Measurements from ENCODE around the gene PRRT1.

DNA sequence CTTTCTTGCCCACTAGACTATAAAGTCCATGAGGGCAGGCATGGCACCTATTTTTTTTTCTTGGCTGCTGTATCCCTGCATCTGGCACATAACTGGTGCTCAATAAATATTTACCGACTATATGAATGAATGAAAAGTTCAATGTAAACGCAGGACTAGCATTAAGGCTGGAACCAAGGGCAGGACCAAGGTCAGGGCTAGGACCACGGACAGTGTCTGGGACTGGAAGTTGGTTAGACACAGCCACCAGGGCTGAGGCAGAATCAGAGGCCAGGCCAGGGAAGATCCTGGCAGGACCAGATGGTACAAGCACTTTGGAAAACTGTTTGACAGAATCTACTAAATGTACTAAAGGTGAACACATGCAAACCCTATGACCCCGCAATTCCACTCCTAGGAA is 46.3 kb downstream of the PRRT1 start:
- TF ChIP-seq, protein P1, sequence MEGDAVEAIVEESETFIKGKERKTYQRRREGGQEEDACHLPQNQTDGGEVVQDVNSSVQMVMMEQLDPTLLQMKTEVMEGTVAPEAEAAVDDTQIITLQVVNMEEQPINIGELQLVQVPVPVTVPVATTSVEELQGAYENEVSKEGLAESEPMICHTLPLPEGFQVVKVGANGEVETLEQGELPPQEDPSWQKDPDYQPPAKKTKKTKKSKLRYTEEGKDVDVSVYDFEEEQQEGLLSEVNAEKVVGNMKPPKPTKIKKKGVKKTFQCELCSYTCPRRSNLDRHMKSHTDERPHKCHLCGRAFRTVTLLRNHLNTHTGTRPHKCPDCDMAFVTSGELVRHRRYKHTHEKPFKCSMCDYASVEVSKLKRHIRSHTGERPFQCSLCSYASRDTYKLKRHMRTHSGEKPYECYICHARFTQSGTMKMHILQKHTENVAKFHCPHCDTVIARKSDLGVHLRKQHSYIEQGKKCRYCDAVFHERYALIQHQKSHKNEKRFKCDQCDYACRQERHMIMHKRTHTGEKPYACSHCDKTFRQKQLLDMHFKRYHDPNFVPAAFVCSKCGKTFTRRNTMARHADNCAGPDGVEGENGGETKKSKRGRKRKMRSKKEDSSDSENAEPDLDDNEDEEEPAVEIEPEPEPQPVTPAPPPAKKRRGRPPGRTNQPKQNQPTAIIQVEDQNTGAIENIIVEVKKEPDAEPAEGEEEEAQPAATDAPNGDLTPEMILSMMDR (IDR thresholded peaks at IDR 0.05) = no peak
- TF ChIP-seq POLR2A (IDR thresholded peaks at IDR 0.05) = no peak
- no peak for TF ChIP-seq POLR2AphosphoS5 (IDR thresholded peaks at IDR 0.05)
- no peak for TF ChIP-seq EP300 (IDR thresholded peaks at IDR 0.05)
